SU-DHL-6 (cell line): Measurements from ENCODE around the gene PMM2.
"Not testable (repeated sequence)": the region's sequence is repeated elsewhere in the genome, so short reads cannot be mapped to it uniquely, and the experiment has no call there.

Experiments
- H2AFZ ChIP-seq: fragments of 200-600 bp; sonication (generic); 2 replicates; pipeline ENCODE4 v1.6.1; 2014; ENCODE audit warnings: low read depth, mild to moderate bottlenecking, moderate library complexity, mixed read lengths, antibody characterized with exemption, low read length; ENCODE audit not compliant: severe bottlenecking
- H3F3A ChIP-seq: fragments of 200-600 bp; shearing (Covaris generic); 2 replicates; pipeline ENCODE4 v1.6.0; 2016; ENCODE audit warnings: antibody characterized with exemption, mild to moderate bottlenecking; ENCODE audit not compliant: insufficient read depth
- H3K27ac ChIP-seq: fragments of 200-600 bp; sonication (generic); 2 replicates; pipeline ENCODE4 v1.5.1; 2016; ENCODE audit warnings: low read depth, mild to moderate bottlenecking, low read length, moderate library complexity, mixed read lengths
- H3K27me3 ChIP-seq: fragments of 200-600 bp; sonication (generic), shearing (Covaris generic); 2 replicates; pipeline ENCODE4 v1.6.0; 2014; ENCODE audit warnings: mild to moderate bottlenecking, low read length
- H3K36me3 ChIP-seq: fragments of 200-600 bp; sonication (generic); 2 replicates; pipeline ENCODE4 v1.6.1; 2014; ENCODE audit warnings: mild to moderate bottlenecking, low read length, mixed read lengths
- H3K4me2 ChIP-seq: fragments of 300-600, 200-600 bp; shearing (Covaris generic), sonication (generic); 2 replicates; pipeline ENCODE4 v1.6.0; 2014; ENCODE audit warnings: low read length, low read depth, mild to moderate bottlenecking; ENCODE audit not compliant: poor library complexity, severe bottlenecking
- H3K4me3 ChIP-seq: fragments of 200-600 bp; sonication (generic); 2 replicates; pipeline ENCODE4 v1.5.1; 2014; ENCODE audit warnings: antibody characterized with exemption, low read length, mild to moderate bottlenecking, mixed read lengths; ENCODE audit not compliant: insufficient read depth, poor library complexity, severe bottlenecking
- H3K79me2 ChIP-seq: fragments of 200-600 bp; sonication (generic); 2 replicates; pipeline ENCODE4 v1.6.1; 2014; ENCODE audit warnings: mild to moderate bottlenecking, low read length, moderate library complexity; ENCODE audit not compliant: insufficient read depth
- H3K9ac ChIP-seq: fragments of 200-600 bp; sonication (generic); 2 replicates; pipeline ENCODE4 v1.7.0; 2014; ENCODE audit warnings: mild to moderate bottlenecking, low read length
- H3K9me2 ChIP-seq: fragments of 200-600 bp; sonication (generic); replicated peaks from 2 replicates; pipeline ENCODE4 v1.6.1; 2014; ENCODE audit warnings: low read length; ENCODE audit not compliant: insufficient read depth
- H3K9me3 ChIP-seq: fragments of 200-600 bp; sonication (generic); 2 replicates; pipeline ENCODE4 v1.6.1; 2014; ENCODE audit warnings: low read length, mixed read lengths; ENCODE audit not compliant: insufficient read depth
- H4K20me1 ChIP-seq: fragments of 200-600 bp; sonication (generic); 2 replicates; pipeline ENCODE4 v1.6.1; 2014; ENCODE audit warnings: low read depth, mild to moderate bottlenecking, antibody characterized with exemption, low read length, moderate library complexity, mixed read lengths
- CTCF ChIP-seq: fragments of 200-600 bp; sonication (generic); IDR thresholded peaks from one replicate; pipeline ENCODE4 v1.5.1; 2017; ENCODE audit warnings: antibody characterized with exemption, mild to moderate bottlenecking, low read length, moderate library complexity; ENCODE audit not compliant: insufficient read depth, poor library complexity, severe bottlenecking
- EZH2phosphoT487 ChIP-seq: fragments of 200-600 bp; sonication (generic), shearing (Covaris generic); conservative IDR thresholded peaks from 2 replicates; pipeline ENCODE4 v1.6.1; 2018; ENCODE audit warnings: mild to moderate bottlenecking, antibody characterized with exemption, low read length, moderate library complexity, mixed read lengths

Gene PMM2

GRCh38 chr16:8798535-8799157 lies 1.0 kb downstream of the PMM2 start:
- no peaks in the 10 kb centered on the region for H3K9me3 ChIP-seq
- TF ChIP-seq CTCF = no peak
- TF ChIP-seq EZH2phosphoT487 = no peak
- no peaks in the 10 kb centered on the region for H3K9me2 ChIP-seq
- peak overlapping the region; percentile 91 for H3K4me2 ChIP-seq
- peaks cover 78% of the 10 kb centered on the region for H3K79me2 ChIP-seq
- H3K27ac ChIP-seq = peak overlapping the region; percentile 45
- H4K20me1 ChIP-seq = peaks cover 15% of the 10 kb centered on the region; the same call in 1 of the 2 replicates
- H3K9ac ChIP-seq = peak overlapping the region; percentile 95
- H3F3A ChIP-seq = no peaks in the 10 kb centered on the region
- no peak overlapping the region for H2AFZ ChIP-seq
- no peaks in the 10 kb centered on the region for H3K27me3 ChIP-seq
- peak overlapping the region; percentile 86 for H3K4me3 ChIP-seq
- peaks cover 12% of the 10 kb centered on the region for H3K36me3 ChIP-seq

- no peaks in the 10 kb centered on the region for H3K9me2 ChIP-seq
- H3K36me3 ChIP-seq = peaks cover 28% of the 10 kb centered on the region
- H3K9me3 ChIP-seq = no peaks in the 10 kb centered on the region
- no peaks in the 10 kb centered on the region for H3F3A ChIP-seq
- H3K27ac ChIP-seq = no peak overlapping the region
- no peak overlapping the region for H2AFZ ChIP-seq
- no peak overlapping the region for H3K9ac ChIP-seq
- H3K4me2 ChIP-seq = no peak overlapping the region
- no peak for TF ChIP-seq CTCF
- no peak for TF ChIP-seq EZH2phosphoT487
- no peak overlapping the region for H3K4me3 ChIP-seq
- H4K20me1 ChIP-seq = peaks cover 15% of the 10 kb centered on the region; the same call in 1 of the 2 replicates
- no peaks in the 10 kb centered on the region for H3K27me3 ChIP-seq
- peaks cover 83% of the 10 kb centered on the region for H3K79me2 ChIP-seq
These were observed 4.1 kb downstream of the PMM2 start for GRCh38 chr16:8801701-8802100.

- H3K36me3 ChIP-seq = peaks cover 38% of the 10 kb centered on the region
- H3K9me3 ChIP-seq, H3K9ac ChIP-seq, H2AFZ ChIP-seq, H3K27ac ChIP-seq, H3K4me3 ChIP-seq, H3F3A ChIP-seq, H3K4me2 ChIP-seq, H3K27me3 ChIP-seq, H3K9me2 ChIP-seq: not testable (repeated sequence)
- peaks cover 15% of the 10 kb centered on the region; the same call in 1 of the 2 replicates for H4K20me1 ChIP-seq
- H3K79me2 ChIP-seq = peaks cover 69% of the 10 kb centered on the region
These were observed 6.1 kb downstream of the PMM2 start for GRCh38 chr16:8803733-8804132.

- Histone ChIP-seq H3K27me3 (no peaks in the 10 kb centered on the region), H3K4me3 (no peak overlapping the region), H3K9me3 (no peaks in the 10 kb centered on the region), H3K9ac (no peak overlapping the region), H3K4me2 (no peak overlapping the region), H3K9me2 (no peaks in the 10 kb centered on the region), H3K36me3 (peaks cover 43% of the 10 kb centered on the region), H4K20me1 (peaks cover 15% of the 10 kb centered on the region; the same call in 1 of the 2 replicates), H3K27ac (no peak overlapping the region), H3K79me2 (peaks cover 67% of the 10 kb centered on the region), H2AFZ (no peak overlapping the region), H3F3A (no peaks in the 10 kb centered on the region)
- TF ChIP-seq EZH2phosphoT487 (no peak), CTCF (no peak)
These were observed 6.7 kb downstream of the PMM2 start for GRCh38 chr16:8804313-8804712.
